Measurements from ENCODE around the gene RHOA. TPM values are rescaled to one million over a fixed set of nuclear protein-coding genes. Genes with fewer than 3 reads are reported as not detected.

The RHOA gene
- total RNA-seq, 1 experiment from 2014 or later: 278 TPM

Other genes starting within 250 kb of the RHOA start
- 19.4 and 27.7 TPM in 2 replicates for gene CCDC71, start 245.6 kb downstream of the RHOA start, total RNA-seq (2014; rRNA removed)
- gene KLHDC8B, start 240.4 kb downstream of the RHOA start, total RNA-seq (2014; rRNA removed): 24.3 and 34.4 TPM in 2 replicates
- gene C3orf62, start 134.7 kb downstream of the RHOA start, total RNA-seq (2014; rRNA removed): 3.9 and 10.3 TPM in 2 replicates
- 19.9 and 22.8 TPM in 2 replicates for gene USP4, start 71.9 kb downstream of the RHOA start, total RNA-seq (2014; rRNA removed)
- 714 and 745 TPM in 2 replicates for gene GPX1, start 53.6 kb downstream of the RHOA start, total RNA-seq (2014; rRNA removed)
- gene TCTA, start 447 bp upstream of the RHOA start, total RNA-seq (2014; rRNA removed): 23.7 and 25.4 TPM in 2 replicates
- 1.6 and 1.8 TPM in 2 replicates for gene AMT, start 10.5 kb upstream of the RHOA start, total RNA-seq (2014; rRNA removed)
- 1.8 and 5.3 TPM in 2 replicates for gene NICN1, start 17.3 kb upstream of the RHOA start, total RNA-seq (2014; rRNA removed)
- gene DAG1, start 58.3 kb upstream of the RHOA start, total RNA-seq (2014; rRNA removed): 111 and 114 TPM in 2 replicates
- 0.80 and 0.92 TPM in 2 replicates for gene BSN, start 142.5 kb upstream of the RHOA start, total RNA-seq (2014; rRNA removed)

All from PC-3 (cell line).